Measurements from ENCODE around the gene GPSM1. TPM values are rescaled to one million over a fixed set of nuclear protein-coding genes. Genes with fewer than 3 reads are reported as not detected.

Gene GPSM1
- total and polyA plus RNA-seq, 4 donors = 6.9 to 53.7 (median 25.8) TPM

DNA sequence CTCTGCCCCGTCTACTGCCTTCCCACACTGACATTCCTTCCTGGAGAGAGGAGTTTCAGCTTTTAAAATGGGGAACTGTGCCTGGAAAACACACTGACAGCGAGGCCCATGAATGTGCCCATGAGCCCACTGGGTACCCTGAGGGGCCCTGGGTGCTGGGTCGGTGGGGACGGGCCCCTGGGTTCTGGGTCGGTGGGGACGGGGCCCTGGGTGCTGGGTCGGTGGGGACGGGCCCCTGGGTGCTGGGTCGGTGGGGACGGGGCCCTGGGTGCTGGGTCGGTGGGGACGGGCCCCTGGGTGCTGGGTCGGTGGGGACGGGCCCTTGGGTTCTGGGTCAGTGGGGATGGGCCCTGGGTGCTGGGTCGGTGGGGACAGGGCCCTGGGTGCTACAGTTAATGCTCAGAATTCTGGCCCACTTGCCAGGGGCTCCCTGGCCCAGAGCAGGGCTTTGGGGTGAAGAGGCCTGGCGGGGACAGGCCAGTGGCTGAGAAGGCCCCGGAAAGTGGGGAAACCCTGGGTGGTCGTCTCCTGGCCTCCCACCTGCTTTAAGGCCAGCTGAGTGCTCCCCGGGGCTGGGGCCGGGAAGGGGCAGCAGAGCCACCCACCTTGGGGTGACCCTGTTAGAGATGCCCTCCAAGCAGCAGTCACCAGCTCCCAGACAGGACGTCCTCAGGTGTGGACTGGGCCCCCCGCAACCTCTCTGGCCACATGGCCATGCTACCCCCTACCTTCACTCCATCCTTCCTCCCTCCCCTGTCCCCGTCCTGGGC, 2.5 kb downstream of the GPSM1 start:
- Histone ChIP-seq H3K27me3 (ENCODE audit: control insufficient read depth in 1 of 2, insufficient read depth in 2 of 2, low read length in 1 of 2) (no peaks in the 10 kb centered on the region), H3K4me3 (ENCODE audit: low read length in 2 of 2) (no peak overlapping the region), H3K36me3 (ENCODE audit: control insufficient read depth in 1 of 2, insufficient read depth in 2 of 2, low read length in 1 of 2) (no peaks in the 10 kb centered on the region), H3K4me1 (ENCODE audit: control insufficient read depth in 1 of 2, insufficient read depth in 2 of 2, low read length in 2 of 2) (no peaks in the 10 kb centered on the region), H3K9me3 (ENCODE audit: control insufficient read depth, low read length) (no peaks in the 10 kb centered on the region), H3K27ac (ENCODE audit: low read depth in 1 of 2, low read length in 2 of 2) (no peak overlapping the region)
- intact Hi-C loops (cut with DNase I) = loop anchor here in 1 of 2 donors (5.0 kb wide), 1 partner anchor 32 kb away; the partner anchor contains the start of gene DNLZ
- 89 to 90% methylated on average over 19 to 23 of the region's 23 CpGs for WGBS, 2 donors
- DNase-seq = no peak
- no peak for ATAC-seq (ENCODE audit: low FRiP score)

DNA sequence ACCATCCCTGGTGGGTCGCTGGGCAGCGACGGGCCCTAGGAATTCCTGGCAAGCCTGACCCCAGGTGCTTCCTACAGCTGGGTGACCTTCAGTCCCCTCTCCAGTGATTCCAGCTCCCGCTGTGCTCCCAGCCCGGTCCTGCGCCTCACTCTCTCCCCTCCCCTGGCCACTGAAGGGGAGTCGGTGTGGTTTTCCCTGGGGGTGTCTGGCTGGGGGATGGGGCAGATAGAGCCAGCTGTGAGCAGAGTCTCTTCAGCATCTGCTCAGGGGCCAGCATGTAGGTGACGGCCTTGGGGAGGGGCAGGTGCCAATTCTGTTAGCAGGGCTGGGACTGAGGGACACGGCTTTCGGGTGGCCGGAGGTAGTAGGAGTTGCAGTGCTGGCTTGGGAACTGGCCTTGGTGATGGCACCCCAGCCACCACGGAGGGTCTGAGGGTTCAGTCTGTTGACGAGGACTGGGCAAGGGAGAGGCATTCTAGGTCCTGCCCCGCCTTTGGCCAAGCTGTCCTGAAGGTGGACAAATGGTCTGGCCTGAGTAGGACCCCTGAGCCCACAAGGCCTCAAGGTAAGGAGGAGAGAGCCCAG, 3.2 kb downstream of the GPSM1 start:
- ATAC-seq (ENCODE audit: low FRiP score) (no peak), DNase-seq (no peak)
- Histone ChIP-seq H3K9me3 (ENCODE audit: control insufficient read depth, low read length) (no peaks in the 10 kb centered on the region), H3K27ac (ENCODE audit: low read depth in 1 of 2, low read length in 2 of 2) (no peak overlapping the region), H3K4me3 (ENCODE audit: low read length in 2 of 2) (no peak overlapping the region), H3K36me3 (ENCODE audit: control insufficient read depth in 1 of 2, insufficient read depth in 2 of 2, low read length in 1 of 2) (no peaks in the 10 kb centered on the region), H3K27me3 (ENCODE audit: control insufficient read depth in 1 of 2, insufficient read depth in 2 of 2, low read length in 1 of 2) (no peaks in the 10 kb centered on the region), H3K4me1 (ENCODE audit: control insufficient read depth in 1 of 2, insufficient read depth in 2 of 2, low read length in 2 of 2) (no peaks in the 10 kb centered on the region)
- WGBS, 2 donors = 84 to 86% methylated on average over 14 of the region's 14 CpGs
- intact Hi-C loops (cut with DNase I) = no loop called here

DNA sequence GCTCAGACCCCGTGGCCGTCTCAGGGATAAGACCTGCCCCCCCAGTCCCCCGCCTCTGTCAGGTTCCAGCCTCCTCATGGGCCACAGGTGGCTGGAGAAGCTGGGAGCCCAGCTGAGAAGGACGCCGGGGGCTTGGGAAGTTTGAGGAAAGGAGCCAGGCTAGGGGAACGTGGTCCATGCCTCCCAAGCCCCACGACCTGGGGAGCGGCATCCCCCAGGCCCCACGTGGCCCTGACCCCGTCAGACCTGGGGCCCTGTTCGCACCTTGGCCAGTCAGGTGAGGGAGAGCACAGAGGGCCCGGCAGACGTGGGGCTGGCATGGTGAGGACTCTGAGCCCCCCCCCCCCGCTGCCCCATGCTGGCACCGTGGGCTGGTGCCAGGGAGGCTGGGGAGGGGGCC, 3.7 kb downstream of the GPSM1 start:
- Histone ChIP-seq H3K36me3 (ENCODE audit: control insufficient read depth in 1 of 2, insufficient read depth in 2 of 2, low read length in 1 of 2) (no peaks in the 10 kb centered on the region), H3K4me3 (ENCODE audit: low read length in 2 of 2) (no peak overlapping the region), H3K27me3 (ENCODE audit: control insufficient read depth in 1 of 2, insufficient read depth in 2 of 2, low read length in 1 of 2) (no peaks in the 10 kb centered on the region), H3K9me3 (ENCODE audit: control insufficient read depth, low read length) (no peaks in the 10 kb centered on the region), H3K27ac (ENCODE audit: low read depth in 1 of 2, low read length in 2 of 2) (no peak overlapping the region), H3K4me1 (ENCODE audit: control insufficient read depth in 1 of 2, insufficient read depth in 2 of 2, low read length in 2 of 2) (no peaks in the 10 kb centered on the region)
- DNase-seq (no peak), ATAC-seq (ENCODE audit: low FRiP score) (no peak)
- WGBS, 2 donors = 78 to 83% methylated on average over 12 to 15 of the region's 15 CpGs
- intact Hi-C loops (cut with DNase I) = no loop called here

DNA sequence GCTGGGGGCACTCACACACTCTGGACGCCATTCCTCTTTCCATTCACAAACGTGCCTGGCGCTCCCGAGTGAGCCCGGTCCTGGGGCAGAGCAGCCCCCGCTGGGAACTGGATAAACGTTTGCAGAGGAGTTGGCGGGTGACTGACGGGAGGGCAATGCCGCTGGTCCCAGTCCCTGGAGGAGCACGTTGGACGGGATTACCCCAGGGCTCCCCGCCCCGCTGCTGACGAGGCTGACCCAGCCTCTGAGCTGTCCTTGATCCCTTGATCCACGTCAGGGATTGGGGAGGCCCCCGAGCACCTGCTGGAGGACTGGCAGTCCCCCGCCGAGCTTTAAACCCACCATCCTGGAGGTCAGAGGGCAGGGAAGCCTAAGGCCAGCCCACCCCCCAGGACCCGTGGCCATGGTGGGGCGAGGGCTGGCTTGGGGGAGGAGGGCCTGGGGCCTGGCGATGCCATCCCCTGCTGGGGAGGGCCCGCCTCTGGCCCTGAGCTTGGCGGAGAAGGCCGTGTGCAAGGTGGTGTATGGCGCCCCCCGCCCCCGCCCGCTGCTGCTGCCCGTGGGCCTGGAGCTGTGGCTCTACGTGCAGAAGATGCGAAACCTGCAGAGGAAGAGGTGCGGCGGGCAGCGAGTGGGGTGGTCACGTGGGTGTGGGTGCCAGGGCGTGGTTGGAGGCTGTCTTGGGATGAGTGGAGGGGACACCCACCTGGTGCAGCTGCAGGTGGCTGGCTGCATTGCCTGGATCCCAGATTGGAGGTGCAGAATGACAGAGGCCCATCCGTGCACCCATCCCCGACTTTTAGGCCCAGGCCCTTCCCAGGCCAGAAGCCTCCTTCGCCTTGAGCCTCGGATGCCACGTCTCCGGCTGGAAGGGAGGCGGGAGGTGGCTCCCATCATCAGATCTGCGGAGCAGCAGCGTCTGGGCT, 4.5 kb downstream of the GPSM1 start:
- ATAC-seq (ENCODE audit: low FRiP score) (no peak), DNase-seq (no peak)
- Histone ChIP-seq H3K27me3 (ENCODE audit: control insufficient read depth in 1 of 2, insufficient read depth in 2 of 2, low read length in 1 of 2) (no peaks in the 10 kb centered on the region), H3K27ac (ENCODE audit: low read depth in 1 of 2, low read length in 2 of 2) (no peak overlapping the region), H3K4me3 (ENCODE audit: low read length in 2 of 2) (no peak overlapping the region), H3K36me3 (ENCODE audit: control insufficient read depth in 1 of 2, insufficient read depth in 2 of 2, low read length in 1 of 2) (no peaks in the 10 kb centered on the region), H3K9me3 (ENCODE audit: control insufficient read depth, low read length) (no peaks in the 10 kb centered on the region), H3K4me1 (ENCODE audit: control insufficient read depth in 1 of 2, insufficient read depth in 2 of 2, low read length in 2 of 2) (no peaks in the 10 kb centered on the region)
- WGBS, 2 donors = 85 to 88% methylated on average over 46 of the region's 46 CpGs
- intact Hi-C loops (cut with DNase I) = no loop called here

DNA sequence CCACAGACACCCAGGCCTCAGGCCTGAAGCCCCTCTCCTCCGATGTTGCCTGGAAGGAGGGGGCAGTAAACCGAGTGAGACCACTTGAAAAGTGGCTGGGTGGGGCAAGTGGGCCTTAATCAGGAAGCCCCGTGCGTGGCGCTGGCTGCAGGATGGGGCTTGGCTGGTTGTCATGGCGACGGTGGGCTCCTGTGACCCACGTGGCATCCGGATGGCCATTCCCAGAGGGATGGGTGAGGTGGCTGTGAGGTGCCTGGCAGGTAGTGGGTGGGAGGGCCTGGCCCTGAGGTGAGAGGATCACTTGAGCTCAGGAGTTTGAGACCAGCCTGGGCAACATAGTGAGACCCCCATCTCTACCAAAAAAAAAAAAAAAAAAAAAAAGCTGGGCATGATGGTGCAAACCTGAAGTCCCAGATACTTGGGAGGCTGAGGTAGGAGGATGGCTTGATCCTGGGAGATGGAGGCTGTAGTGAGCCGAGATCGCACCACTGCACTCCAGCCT, 5.2 kb downstream of the GPSM1 start:
- Histone ChIP-seq H3K27me3 (ENCODE audit: control insufficient read depth in 1 of 2, insufficient read depth in 2 of 2, low read length in 1 of 2) (no peaks in the 10 kb centered on the region), H3K4me1 (ENCODE audit: control insufficient read depth in 1 of 2, insufficient read depth in 2 of 2, low read length in 2 of 2) (no peaks in the 10 kb centered on the region), H3K4me3 (ENCODE audit: low read length in 2 of 2) (no peak overlapping the region), H3K36me3 (ENCODE audit: control insufficient read depth in 1 of 2, insufficient read depth in 2 of 2, low read length in 1 of 2) (no peaks in the 10 kb centered on the region), H3K9me3 (ENCODE audit: control insufficient read depth, low read length) (no peaks in the 10 kb centered on the region), H3K27ac (ENCODE audit: low read depth in 1 of 2, low read length in 2 of 2) (no peak overlapping the region)
- ATAC-seq (ENCODE audit: low FRiP score) (no peak), DNase-seq (no peak)
- 84 to 86% methylated on average over 11 of the region's 11 CpGs for WGBS, 2 donors
- intact Hi-C loops (cut with DNase I) = no loop called here

DNA sequence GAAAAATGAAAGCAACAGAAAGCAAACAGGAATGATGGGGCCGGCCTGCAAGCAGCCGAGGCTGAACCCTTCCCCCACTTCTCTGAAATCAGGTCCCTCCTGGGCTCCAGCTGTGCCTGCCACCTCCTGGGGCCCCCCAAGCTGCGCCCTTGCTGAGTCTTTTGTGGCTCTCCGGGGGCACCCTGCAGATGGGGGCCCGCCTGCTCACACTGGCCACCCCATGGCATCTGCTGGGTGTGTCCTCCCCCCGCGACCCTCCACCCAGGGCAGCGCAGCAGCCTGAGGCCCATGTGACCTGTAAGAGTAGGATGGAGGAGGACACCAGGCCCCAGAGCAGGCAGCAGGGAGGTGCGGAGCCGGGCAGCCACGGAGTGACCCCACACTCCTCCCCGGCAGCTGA, 5.7 kb downstream of the GPSM1 start:
- no peak for DNase-seq
- Histone ChIP-seq H3K4me3 (ENCODE audit: low read length in 2 of 2) (no peak overlapping the region), H3K4me1 (ENCODE audit: control insufficient read depth in 1 of 2, insufficient read depth in 2 of 2, low read length in 2 of 2) (no peaks in the 10 kb centered on the region), H3K27me3 (ENCODE audit: control insufficient read depth in 1 of 2, insufficient read depth in 2 of 2, low read length in 1 of 2) (no peaks in the 10 kb centered on the region), H3K36me3 (ENCODE audit: control insufficient read depth in 1 of 2, insufficient read depth in 2 of 2, low read length in 1 of 2) (no peaks in the 10 kb centered on the region), H3K9me3 (ENCODE audit: control insufficient read depth, low read length) (no peaks in the 10 kb centered on the region), H3K27ac (ENCODE audit: low read depth in 1 of 2, low read length in 2 of 2) (no peak overlapping the region)
- WGBS, 2 donors = 92% methylated on average over 12 of the region's 12 CpGs
- no peak for ATAC-seq (ENCODE audit: low FRiP score)
- intact Hi-C loops (cut with DNase I) = no loop called here

DNA sequence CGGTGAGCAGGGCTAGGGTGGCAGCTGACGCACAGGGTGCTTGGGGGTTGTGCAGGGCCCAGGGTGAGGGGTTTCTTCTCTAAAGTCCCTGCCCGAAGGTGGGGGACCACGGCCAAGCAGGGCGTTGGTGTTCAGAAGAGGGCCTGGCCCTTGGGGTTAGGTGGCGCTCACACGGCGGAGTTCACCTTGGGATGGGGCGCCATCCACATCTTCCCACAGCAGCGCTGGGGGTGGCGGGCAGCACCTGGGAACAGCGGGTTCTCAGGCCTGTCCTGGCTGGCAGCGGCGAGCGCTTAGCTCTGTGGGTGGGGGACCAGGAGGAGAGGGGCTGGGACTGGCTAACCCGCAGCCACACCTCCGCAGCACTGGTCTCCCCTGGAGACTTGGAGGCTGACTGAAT, 6.1 kb downstream of the GPSM1 start:
- ATAC-seq (ENCODE audit: low FRiP score) (no peak), DNase-seq (no peak)
- Histone ChIP-seq H3K36me3 (ENCODE audit: control insufficient read depth in 1 of 2, insufficient read depth in 2 of 2, low read length in 1 of 2) (no peaks in the 10 kb centered on the region), H3K9me3 (ENCODE audit: control insufficient read depth, low read length) (no peaks in the 10 kb centered on the region), H3K27me3 (ENCODE audit: control insufficient read depth in 1 of 2, insufficient read depth in 2 of 2, low read length in 1 of 2) (no peaks in the 10 kb centered on the region), H3K4me3 (ENCODE audit: low read length in 2 of 2) (no peak overlapping the region), H3K27ac (ENCODE audit: low read depth in 1 of 2, low read length in 2 of 2) (no peak overlapping the region), H3K4me1 (ENCODE audit: control insufficient read depth in 1 of 2, insufficient read depth in 2 of 2, low read length in 2 of 2) (no peaks in the 10 kb centered on the region)
- 94% methylated on average over 17 of the region's 17 CpGs for WGBS, 2 donors
- intact Hi-C loops (cut with DNase I) = no loop called here

DNA sequence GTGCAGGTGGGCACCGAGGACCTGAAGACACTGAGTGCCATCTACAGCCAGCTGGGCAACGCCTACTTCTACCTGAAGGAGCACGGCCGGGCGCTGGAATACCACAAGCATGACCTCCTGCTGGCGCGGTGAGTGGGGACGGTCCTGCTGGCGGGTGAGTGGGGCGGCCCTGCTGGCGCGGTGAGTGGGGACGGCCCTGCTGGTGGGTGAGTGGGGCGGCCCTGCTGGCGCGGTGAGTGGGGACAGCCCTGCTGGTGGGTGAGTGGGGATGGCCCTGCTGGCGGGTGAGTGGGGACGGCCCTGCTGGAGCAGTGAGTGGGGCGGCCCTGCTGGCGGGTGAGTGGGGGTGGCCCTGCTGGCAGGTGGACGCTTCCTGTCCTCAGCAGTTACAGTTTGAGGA, 7.2 kb downstream of the GPSM1 start:
- Histone ChIP-seq H3K27ac (ENCODE audit: low read depth in 1 of 2, low read length in 2 of 2) (no peak overlapping the region), H3K9me3 (ENCODE audit: control insufficient read depth, low read length) (no peaks in the 10 kb centered on the region), H3K36me3 (ENCODE audit: control insufficient read depth in 1 of 2, insufficient read depth in 2 of 2, low read length in 1 of 2) (no peaks in the 10 kb centered on the region), H3K27me3 (ENCODE audit: control insufficient read depth in 1 of 2, insufficient read depth in 2 of 2, low read length in 1 of 2) (no peaks in the 10 kb centered on the region), H3K4me1 (ENCODE audit: control insufficient read depth in 1 of 2, insufficient read depth in 2 of 2, low read length in 2 of 2) (no peaks in the 10 kb centered on the region), H3K4me3 (ENCODE audit: low read length in 2 of 2) (no peak overlapping the region)
- 93 to 95% methylated on average over 21 of the region's 21 CpGs for WGBS, 2 donors
- ATAC-seq (ENCODE audit: low FRiP score) (no peak), DNase-seq (no peak)
- intact Hi-C loops (cut with DNase I) = no loop called here
